A673 (cell line): ENCODE measurements around the gene AKAP1. TPM values are rescaled to one million over a fixed set of nuclear protein-coding genes. Genes with fewer than 3 reads are reported as not detected.
A peak's percentile ranks its signal among the peaks of the same experiment; 100 is the strongest.

Experiments used
- BruUV-seq: library from RNA; stranded (reverse); fragments of 400-500 nt; replicated peaks from 2 replicates; lab custom pipeline; 2021; lab: Mats Ljungman, UMichigan
- CTCF ChIA-PET: fragments of 300-600 bp; sonication (Branson Sonifier 250); formaldehyde crosslinking; loops from one replicate; lab custom pipeline; 2022; ENCODE audit warnings: antibody characterized with exemption; lab: Charles Lee
- POLR2A ChIA-PET: fragments of 300-600 bp; sonication (Branson Sonifier 250); formaldehyde crosslinking; loops from one replicate; lab custom pipeline; 2022; ENCODE audit warnings: antibody characterized with exemption; ENCODE audit not compliant: low non-redundant PET; lab: Charles Lee
- DNase-seq: peaks from one replicate; pipeline ENCODE4 v3.0.0-alpha.2; 2015; ENCODE audit warnings: low spot score
- H3K27ac ChIP-seq: fragments of 200-600 bp; sonication (generic); 2 replicates; pipeline ENCODE4 v1.5.1; 2016; ENCODE audit warnings: mixed run types, low read depth, mild to moderate bottlenecking, mixed read lengths, antibody characterized with exemption, low read length; ENCODE audit not compliant: poor library complexity, severe bottlenecking
- H3K27me3 ChIP-seq: fragments of 200-600 bp; sonication (generic); replicated peaks from 2 replicates; pipeline ENCODE4 v1.6.1; 2017; ENCODE audit warnings: mixed run types, low read depth, mild to moderate bottlenecking, mixed read lengths, antibody characterized with exemption, low read length; ENCODE audit not compliant: insufficient read depth, poor library complexity
- H3K36me3 ChIP-seq: fragments of 200-600 bp; sonication (generic); 2 replicates; pipeline ENCODE4 v1.6.1; 2016; ENCODE audit warnings: mixed run types, mild to moderate bottlenecking, mixed read lengths, antibody characterized with exemption, low read length; ENCODE audit not compliant: insufficient read depth, poor library complexity, severe bottlenecking
- H3K4me1 ChIP-seq: fragments of 200-600 bp; sonication (generic); 2 replicates; pipeline ENCODE4 v1.6.1; 2017; ENCODE audit warnings: mixed run types, mild to moderate bottlenecking, mixed read lengths, antibody characterized with exemption, low read length; ENCODE audit not compliant: insufficient read depth, poor library complexity, severe bottlenecking
- H3K4me3 ChIP-seq: fragments of 200-600 bp; sonication (generic); 2 replicates; pipeline ENCODE4 v1.5.1; 2016; ENCODE audit warnings: low read depth, mixed run types, mild to moderate bottlenecking, mixed read lengths, low read length; ENCODE audit not compliant: poor library complexity, severe bottlenecking
- H3K9me3 ChIP-seq: fragments of 200-600 bp; sonication (generic); 2 replicates; pipeline ENCODE4 v1.6.1; 2016; ENCODE audit warnings: mixed run types, low read depth, mild to moderate bottlenecking, mixed read lengths, antibody characterized with exemption, low read length; ENCODE audit not compliant: poor library complexity, severe bottlenecking
- CTCF ChIP-seq: fragments of 300-800, 200-600 bp; sonication (generic); conservative IDR thresholded peaks from 2 replicates; pipeline ENCODE4 v1.5.1; 2017; ENCODE audit warnings: low read depth, mild to moderate bottlenecking, antibody characterized with exemption, low read length, moderate library complexity, mixed read lengths
- EZH2 ChIP-seq: fragments of 200-600 bp; sonication (generic); IDR thresholded peaks from 2 replicates; pipeline ENCODE4 v1.6.1; 2017; ENCODE audit warnings: borderline replicate concordance, low read depth, mild to moderate bottlenecking, mixed read lengths, antibody characterized with exemption, low read length; ENCODE audit not compliant: poor library complexity, severe bottlenecking
- intact Hi-C: fragments of 100-400 bp; cut with micrococcal nuclease; formaldehyde crosslinking; loops from one replicate; pipeline ENCODE4 v1.10.0; 2022; ENCODE audit not compliant: unreplicated experiment
- total RNA-seq: library from RNA; stranded (reverse); gene quantifications from 2 replicates; pipeline ENCODE4 v1.2.3, GENCODE V29; 2021

The AKAP1 gene
- total RNA-seq, 1 experiment from 2014 or later = 43.4 TPM

DNA sequence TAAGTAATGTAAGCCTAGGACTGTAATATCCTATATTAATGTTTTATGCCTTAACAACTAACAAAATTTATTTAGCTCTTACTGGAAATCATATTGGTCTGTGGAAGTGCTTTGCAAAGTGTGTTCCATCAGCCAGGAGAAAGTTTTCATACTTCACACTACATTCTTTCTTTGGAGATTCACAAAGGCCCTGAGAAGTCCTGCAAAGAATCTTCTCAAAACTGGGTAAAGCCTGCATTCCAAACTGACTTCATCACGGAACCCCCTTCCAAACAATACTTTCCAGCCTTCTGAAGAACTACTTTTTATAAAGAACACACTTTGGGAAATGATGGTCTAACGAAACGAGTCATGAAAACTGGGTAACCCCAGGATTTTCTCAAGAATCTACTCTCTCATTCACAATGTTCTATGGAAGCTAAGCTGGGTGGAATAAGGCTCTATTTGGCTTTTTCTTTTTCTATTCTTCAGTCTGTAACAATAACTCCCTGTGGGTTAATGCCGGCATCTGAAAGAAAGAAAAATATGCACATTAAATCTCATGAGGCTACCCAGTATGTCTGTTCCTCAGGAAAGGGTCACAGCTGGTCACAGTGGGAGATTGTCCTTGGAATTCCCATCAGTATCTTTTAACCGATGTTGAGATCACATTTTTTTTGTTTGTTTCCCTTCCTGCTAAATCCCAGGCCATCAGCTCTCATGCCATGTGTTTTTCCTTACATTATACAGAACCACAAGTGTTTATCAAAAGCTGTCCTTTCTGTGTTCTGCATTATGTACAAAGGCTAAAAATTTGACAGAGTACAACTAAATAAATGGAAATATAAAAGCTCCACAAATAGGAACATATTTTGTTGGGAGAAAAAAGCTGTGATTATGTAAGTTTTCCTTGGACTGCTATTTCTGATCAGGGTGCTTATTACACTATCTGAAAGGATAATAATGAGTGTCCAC lies 12.8 kb upstream of the AKAP1 start:
- POLR2A ChIA-PET = no interaction called here
- peaks cover 5% of the 10 kb centered on the region for H3K4me1 ChIP-seq
- no peaks in the 10 kb centered on the region for H3K9me3 ChIP-seq
- DNase-seq = peak; percentile 55
- no peak overlapping the region for H3K4me3 ChIP-seq
- H3K27ac ChIP-seq = no peak overlapping the region
- no TSS peak for BruUV-seq
- CTCF ChIA-PET = no interaction called here
- no peaks in the 10 kb centered on the region for H3K27me3 ChIP-seq
- intact Hi-C loops = no loop called here
- H3K36me3 ChIP-seq = no peaks in the 10 kb centered on the region
- TF ChIP-seq CTCF (no peak), EZH2 (no peak)

DNA sequence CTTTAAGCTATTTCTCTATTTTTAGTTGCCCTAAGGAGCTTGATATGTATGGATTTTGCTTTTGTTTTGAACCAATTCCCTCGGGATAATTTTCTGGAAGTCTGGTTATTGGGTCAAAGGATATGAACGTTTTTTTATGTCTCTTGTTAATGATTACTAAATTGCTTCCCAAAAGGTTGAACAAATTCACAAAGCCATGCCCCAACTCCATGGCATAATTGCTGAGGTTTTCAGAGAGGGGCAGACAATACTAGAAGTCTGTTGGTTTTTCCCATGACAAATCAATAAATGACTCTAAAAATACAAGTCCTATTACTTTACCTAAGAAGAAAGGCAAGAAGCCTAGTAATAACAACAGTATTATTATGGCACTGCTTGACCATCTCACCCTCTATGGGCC lies 11.4 kb upstream of the AKAP1 start:
- Histone ChIP-seq H3K36me3 (no peaks in the 10 kb centered on the region), H3K4me1 (peaks cover 5% of the 10 kb centered on the region), H3K4me3 (no peak overlapping the region), H3K27ac (no peak overlapping the region), H3K9me3 (no peaks in the 10 kb centered on the region), H3K27me3 (no peaks in the 10 kb centered on the region)
- ChIA-PET CTCF (no interaction called here), POLR2A (no interaction called here)
- no TSS peak for BruUV-seq
- intact Hi-C loops = no loop called here
- TF ChIP-seq CTCF = no peak
- TF ChIP-seq EZH2 = no peak
- no peak for DNase-seq

DNA sequence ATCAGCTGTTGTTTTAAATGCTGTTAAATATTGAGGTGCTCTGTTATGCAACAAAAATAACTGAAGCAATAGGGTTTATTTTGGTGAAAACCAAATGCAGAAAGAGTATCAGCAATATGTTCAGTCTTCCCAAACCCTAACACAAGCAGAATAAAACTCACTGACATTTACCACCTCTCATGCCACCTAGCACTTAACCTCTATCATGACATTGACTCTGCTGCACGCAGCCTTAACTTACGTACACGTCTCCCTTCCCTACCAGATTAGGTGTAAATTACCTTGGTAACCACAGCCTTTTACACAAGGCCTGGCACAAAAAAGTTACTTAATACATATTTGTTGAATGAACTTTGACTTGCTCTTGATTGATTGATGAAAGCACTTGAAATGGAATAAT lies 9.9 kb upstream of the AKAP1 start:
- TF ChIP-seq CTCF (no peak), EZH2 (no peak)
- H3K4me1 ChIP-seq = peaks cover 5% of the 10 kb centered on the region
- no peak overlapping the region for H3K27ac ChIP-seq
- H3K9me3 ChIP-seq = no peaks in the 10 kb centered on the region
- DNase-seq = no peak
- ChIA-PET POLR2A (no interaction called here), CTCF (no interaction called here)
- intact Hi-C loops = no loop called here
- BruUV-seq = no TSS peak
- no peaks in the 10 kb centered on the region for H3K36me3 ChIP-seq
- no peaks in the 10 kb centered on the region for H3K27me3 ChIP-seq
- H3K4me3 ChIP-seq = no peak overlapping the region
